PC-9 (cell line): ENCODE results near the gene HPS3. TPM values are rescaled to one million over a fixed set of nuclear protein-coding genes. Genes with fewer than 3 reads are reported as not detected.

Source experiments
- BruUV-seq: library from RNA; stranded (reverse); fragments of 400-500 nt; replicated peaks from 2 replicates; lab custom pipeline; 2021; lab: Mats Ljungman, UMichigan
- CTCF ChIA-PET: fragments of 300-600 bp; sonication (Branson Sonifier 250); formaldehyde crosslinking; loops from one replicate; lab custom pipeline; 2022; ENCODE audit warnings: antibody characterized with exemption; lab: Charles Lee
- POLR2A ChIA-PET: fragments of 300-600 bp; sonication (Branson Sonifier 250); formaldehyde crosslinking; loops from one replicate; lab custom pipeline; 2022; ENCODE audit warnings: antibody characterized with exemption; ENCODE audit not compliant: unreplicated experiment; lab: Charles Lee
- DNase-seq, 2 experiments: peaks; one replicate each; pipeline versions ENCODE4 v3.0.0 to v3.0.0-alpha.2; 2015 to 2022; ENCODE audit warnings: mixed read lengths in 1 of 2
- H2AFZ ChIP-seq: fragments of 200-600 bp; sonication (generic); 2 replicates; pipeline ENCODE4 v1.8.1; 2017; ENCODE audit warnings: antibody characterized with exemption
- H3F3A ChIP-seq: fragments of 200-600 bp; sonication (generic); 2 replicates; pipeline ENCODE4 v1.8.1; 2017; ENCODE audit warnings: antibody characterized with exemption, mild to moderate bottlenecking, low read depth; ENCODE audit not compliant: insufficient read depth
- H3K27ac ChIP-seq: fragments of 200-600 bp; sonication (generic); 2 replicates; pipeline ENCODE4 v1.6.1; 2016; ENCODE audit warnings: mixed run types
- H3K27me3 ChIP-seq: fragments of 200-600 bp; sonication (generic); 2 replicates; pipeline ENCODE4 v1.6.1; 2016; ENCODE audit warnings: low read depth, mixed run types; ENCODE audit not compliant: insufficient read depth
- H3K36me3 ChIP-seq: fragments of 200-600 bp; sonication (generic); 2 replicates; pipeline ENCODE4 v1.6.1; 2016; ENCODE audit warnings: low read depth, mixed run types
- H3K4me1 ChIP-seq: fragments of 200-600 bp; sonication (generic); replicated peaks from 2 replicates; pipeline ENCODE4 v1.6.1; 2016; ENCODE audit warnings: mixed run types; ENCODE audit not compliant: insufficient read depth
- H3K4me2 ChIP-seq: fragments of 200-600 bp; sonication (generic); 2 replicates; pipeline ENCODE4 v1.6.1; 2017; ENCODE audit warnings: mixed run types
- H3K4me3 ChIP-seq: fragments of 200-600 bp; sonication (generic); 2 replicates; pipeline ENCODE4 v1.6.1; 2016; ENCODE audit warnings: mixed run types
- H3K79me2 ChIP-seq: fragments of 200-600 bp; sonication (generic); 2 replicates; pipeline ENCODE4 v1.6.1; 2017; ENCODE audit warnings: low read depth, mixed run types
- H3K9me2 ChIP-seq: fragments of 200-600 bp; sonication (generic); 2 replicates; pipeline ENCODE4 v1.8.1; 2017; ENCODE audit warnings: mild to moderate bottlenecking; ENCODE audit not compliant: insufficient read depth
- H3K9me3 ChIP-seq: fragments of 200-600 bp; sonication (generic); 2 replicates; pipeline ENCODE4 v1.8.1; 2016; ENCODE audit warnings: low read depth; ENCODE audit not compliant: insufficient read depth
- H4K20me1 ChIP-seq: fragments of 200-600 bp; sonication (generic); 2 replicates; pipeline ENCODE4 v1.8.1; 2017; ENCODE audit not compliant: insufficient read depth
- EZH2 ChIP-seq: fragments of 200-600 bp; sonication (generic); IDR thresholded peaks from 2 replicates; pipeline ENCODE4 v1.8.0; 2017; ENCODE audit warnings: antibody characterized with exemption, low read depth
- intact Hi-C: fragments of 100-400 bp; cut with micrococcal nuclease; formaldehyde crosslinking; loops from one replicate; pipeline ENCODE4 v1.10.0; 2022; ENCODE audit not compliant: unreplicated experiment
- total RNA-seq: library from RNA; stranded (reverse); gene quantifications from 2 replicates; pipeline ENCODE4 v1.2.3, GENCODE V29; 2021
- TF ChIP-seq, protein P1 (sequence below): fragments of 200-600 bp; sonication (generic); conservative IDR thresholded peaks from 2 replicates; pipeline ENCODE4 v1.6.1; 2017; ENCODE audit warnings: mixed run types, antibody characterized with exemption, mild to moderate bottlenecking, moderate library complexity

Gene HPS3
- total RNA-seq, 1 experiment from 2014 or later, result 33.4 TPM

DNA sequence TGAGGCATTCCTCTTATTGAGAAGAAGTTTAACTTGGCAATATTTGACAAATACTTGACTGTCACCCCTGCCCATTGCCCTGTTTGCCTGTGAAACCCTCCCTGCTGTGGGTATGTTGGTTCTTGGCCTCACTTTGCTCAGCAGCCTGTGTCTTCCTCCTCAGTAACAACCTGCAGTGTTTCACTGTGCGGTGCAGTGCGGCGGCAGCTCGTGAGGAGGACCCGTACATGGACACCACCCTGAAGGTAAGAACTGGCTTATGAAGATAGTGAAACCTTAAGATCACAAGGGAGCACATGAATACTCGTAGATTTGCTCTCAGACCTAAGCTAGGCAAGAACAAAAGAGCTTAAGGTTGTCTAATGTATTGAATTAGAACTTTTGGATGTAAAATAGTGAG lies 21.0 kb downstream of the HPS3 start:
- Histone ChIP-seq H3K79me2 (no peaks in the 10 kb centered on the region), H3K27me3 (no peaks in the 10 kb centered on the region), H3F3A (no peaks in the 10 kb centered on the region; the same call in 1 of the 2 replicates), H3K9me3 (no peaks in the 10 kb centered on the region), H3K4me1 (no peaks in the 10 kb centered on the region), H3K36me3 (peaks cover 16% of the 10 kb centered on the region; the same call in 1 of the 2 replicates), H3K27ac (no peak overlapping the region), H3K4me3 (no peak overlapping the region), H4K20me1 (no peaks in the 10 kb centered on the region), H2AFZ (no peak overlapping the region), H3K4me2 (no peak overlapping the region), H3K9me2 (no peaks in the 10 kb centered on the region)
- intact Hi-C loops, result no loop called here
- CTCF ChIA-PET, result no interaction called here
- no TSS peak for BruUV-seq
- no peak for DNase-seq
- TF ChIP-seq, protein P1, sequence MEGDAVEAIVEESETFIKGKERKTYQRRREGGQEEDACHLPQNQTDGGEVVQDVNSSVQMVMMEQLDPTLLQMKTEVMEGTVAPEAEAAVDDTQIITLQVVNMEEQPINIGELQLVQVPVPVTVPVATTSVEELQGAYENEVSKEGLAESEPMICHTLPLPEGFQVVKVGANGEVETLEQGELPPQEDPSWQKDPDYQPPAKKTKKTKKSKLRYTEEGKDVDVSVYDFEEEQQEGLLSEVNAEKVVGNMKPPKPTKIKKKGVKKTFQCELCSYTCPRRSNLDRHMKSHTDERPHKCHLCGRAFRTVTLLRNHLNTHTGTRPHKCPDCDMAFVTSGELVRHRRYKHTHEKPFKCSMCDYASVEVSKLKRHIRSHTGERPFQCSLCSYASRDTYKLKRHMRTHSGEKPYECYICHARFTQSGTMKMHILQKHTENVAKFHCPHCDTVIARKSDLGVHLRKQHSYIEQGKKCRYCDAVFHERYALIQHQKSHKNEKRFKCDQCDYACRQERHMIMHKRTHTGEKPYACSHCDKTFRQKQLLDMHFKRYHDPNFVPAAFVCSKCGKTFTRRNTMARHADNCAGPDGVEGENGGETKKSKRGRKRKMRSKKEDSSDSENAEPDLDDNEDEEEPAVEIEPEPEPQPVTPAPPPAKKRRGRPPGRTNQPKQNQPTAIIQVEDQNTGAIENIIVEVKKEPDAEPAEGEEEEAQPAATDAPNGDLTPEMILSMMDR, result no peak
- no peak for TF ChIP-seq EZH2
- POLR2A ChIA-PET, result no interaction called here

DNA sequence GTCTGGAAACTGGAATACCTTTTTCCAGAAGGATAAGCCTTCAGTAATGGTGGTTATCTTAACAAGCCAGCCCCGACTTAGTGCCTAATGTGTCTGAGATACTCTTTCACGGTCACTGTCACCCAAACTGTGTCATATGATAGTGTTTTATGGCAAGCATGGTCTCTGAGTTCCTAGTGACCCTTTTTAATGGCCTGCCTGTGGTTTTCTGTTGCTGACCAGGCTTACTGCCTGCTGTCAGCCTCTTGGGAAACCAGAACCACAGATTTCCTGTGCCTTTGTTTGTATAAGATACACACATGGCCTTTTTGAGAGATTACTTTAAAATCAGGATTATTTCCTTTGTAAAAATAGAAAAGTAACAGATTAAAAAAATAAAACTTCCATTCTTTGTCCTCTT lies 22.4 kb downstream of the HPS3 start:
- Histone ChIP-seq H3K27me3 (no peaks in the 10 kb centered on the region), H3K9me3 (no peaks in the 10 kb centered on the region), H3K4me3 (no peak overlapping the region), H3K9me2 (no peaks in the 10 kb centered on the region), H3K4me1 (no peaks in the 10 kb centered on the region), H3K27ac (no peak overlapping the region), H3K79me2 (no peaks in the 10 kb centered on the region), H4K20me1 (no peaks in the 10 kb centered on the region), H2AFZ (no peak overlapping the region), H3K36me3 (peaks cover 13% of the 10 kb centered on the region; the same call in 1 of the 2 replicates), H3K4me2 (no peak overlapping the region), H3F3A (no peaks in the 10 kb centered on the region)
- TF ChIP-seq EZH2, result no peak
- TF ChIP-seq, protein P1, result no peak
- intact Hi-C loops, result no loop called here
- ChIA-PET POLR2A (no interaction called here), CTCF (no interaction called here)
- no peak for DNase-seq
- BruUV-seq, result no TSS peak

DNA sequence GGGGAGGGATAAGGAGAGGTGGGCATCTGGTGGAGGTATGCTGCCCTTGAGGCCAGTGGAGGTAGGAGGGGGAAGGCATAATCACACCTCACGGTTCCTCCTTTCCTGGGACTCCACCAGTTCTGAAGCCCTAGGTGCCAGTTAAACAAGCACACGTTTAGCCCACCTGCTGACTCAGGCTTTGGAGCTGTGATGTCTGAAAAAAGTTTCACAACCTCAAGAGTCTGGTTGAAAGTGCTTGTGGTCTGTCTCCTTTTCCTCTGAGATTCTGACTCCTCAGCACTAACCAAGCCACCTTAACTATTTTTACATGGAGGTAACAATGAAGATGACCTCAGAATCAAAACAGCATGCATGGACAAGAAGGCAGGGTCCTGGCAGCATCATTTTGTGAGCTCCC lies 23.0 kb downstream of the HPS3 start:
- ChIA-PET CTCF (no interaction called here), POLR2A (no interaction called here)
- Histone ChIP-seq H3K9me2 (no peaks in the 10 kb centered on the region), H2AFZ (no peak overlapping the region), H3K27ac (no peak overlapping the region), H3F3A (no peaks in the 10 kb centered on the region), H3K27me3 (no peaks in the 10 kb centered on the region), H3K36me3 (peaks cover 12% of the 10 kb centered on the region), H3K4me1 (no peaks in the 10 kb centered on the region), H4K20me1 (no peaks in the 10 kb centered on the region), H3K9me3 (no peaks in the 10 kb centered on the region), H3K4me3 (no peak overlapping the region), H3K4me2 (no peak overlapping the region), H3K79me2 (no peaks in the 10 kb centered on the region)
- no peak for DNase-seq
- no peak for TF ChIP-seq EZH2
- TF ChIP-seq, protein P1, result no peak
- intact Hi-C loops, result no loop called here
- no TSS peak for BruUV-seq
